Embryonic facial prominence (tissue), 1 donor: ENCODE results near the gene F11.
"Not testable (repeated sequence)": the region's sequence is repeated elsewhere in the genome, so short reads cannot be mapped to it uniquely, and the experiment has no call there.

Experiments used
- DNase-seq: peaks from one replicate; pipeline ENCODE4 v3.0.0-alpha.2; 2016; ENCODE audit errors: extremely low spot score

The F11 gene

GRCh38 chr4:186265683-186266652, at the start of gene F11:
Gene F11 (plus strand): TSS chr4:186266189. CDS start chr4:186267137, 948 bp downstream.
- DNase-seq, result no peak

- DNase-seq, result no peak
These were observed 49.4 kb upstream of the F11 start for GRCh38 chr4:186216465-186217024.

GRCh38 chr4:186217733-186218293, 48.2 kb upstream of the F11 start:
- DNase-seq, result no peak

- no peak for DNase-seq
These were observed 44.4 kb upstream of the F11 start for GRCh38 chr4:186221624-186222023.

GRCh38 chr4:186225848-186226247, 40.1 kb upstream of the F11 start:
- DNase-seq, result no peak

GRCh38 chr4:186226521-186227189, 39.3 kb upstream of the F11 start:
- no peak for DNase-seq

GRCh38 chr4:186227221-186227620, 38.8 kb upstream of the F11 start, which contains the start of gene KLKB1:
Gene KLKB1 (plus strand): TSS chr4:186227507. CDS start chr4:186228196, 689 bp downstream.
- no peak for DNase-seq

- DNase-seq, result no peak
These were observed 38.1 kb upstream of the F11 start for GRCh38 chr4:186227744-186228513.

GRCh38 chr4:186228514-186228894, 37.5 kb upstream of the F11 start:
- DNase-seq, result no peak

GRCh38 chr4:186234367-186234766, 31.6 kb upstream of the F11 start:
- DNase-seq, result no peak

- DNase-seq, result no peak
These were observed 29.9 kb upstream of the F11 start for GRCh38 chr4:186236126-186236525.

- DNase-seq, result no peak
These were observed 25.5 kb upstream of the F11 start for GRCh38 chr4:186240452-186240847.

GRCh38 chr4:186240848-186241491, 25.0 kb upstream of the F11 start:
- no peak for DNase-seq

- no peak for DNase-seq
These were observed 24.4 kb upstream of the F11 start for GRCh38 chr4:186241616-186242015.

GRCh38 chr4:186242031-186242430, 24.0 kb upstream of the F11 start:
- not testable (repeated sequence) for DNase-seq

- no peak for DNase-seq
These were observed 22.7 kb upstream of the F11 start for GRCh38 chr4:186243331-186243730.

- DNase-seq, result no peak
These were observed 21.2 kb upstream of the F11 start for GRCh38 chr4:186244835-186245234.

- not testable (repeated sequence) for DNase-seq
These were observed 18.8 kb upstream of the F11 start for GRCh38 chr4:186247062-186247752.

- DNase-seq, result no peak
These were observed 17.3 kb upstream of the F11 start for GRCh38 chr4:186248643-186249042.
